Measurements from ENCODE around the gene LUC7L.

GRCh38 chr16:263182-263774 lies 34.0 kb upstream of the LUC7L start:
- TF ChIP-seq CTCF (IDR thresholded peaks at IDR 0.05) (no peak), POLR2A (IDR thresholded peaks at IDR 0.05) (no peak), EP300 (IDR thresholded peaks at IDR 0.05) (no peak)

Data from ovary (tissue), 3 donors.